A549 (cell line): ENCODE results near the gene WDR20.

ENCODE experiments used
- CEBPB ChIP-seq, 2 experiments: fragments of >200 bp in 1 of 2; sonication (Bioruptor Twin) in 1 of 2; formaldehyde crosslinking in 1 of 2; IDR thresholded peaks; 2 replicates each; pipeline ENCODE4 v1.6.1; 2012 to 2016
- HOXA7 ChIP-seq: fragments of 250-450 bp; sonication (Bioruptor Pico); IDR thresholded peaks from 2 replicates; pipeline ENCODE4 v1.5.0; 2020; ENCODE audit warnings: mild to moderate bottlenecking, moderate library complexity
- NFE2L2 ChIP-seq: fragments of 150-350 bp; conservative IDR thresholded peaks from 2 replicates; pipeline ENCODE4 v1.6.1; 2014; ENCODE audit warnings: low read length
- PHF8 ChIP-seq: fragments of 200-600 bp; sonication (generic); IDR thresholded peaks from 2 replicates; pipeline ENCODE4 v1.6.1; 2016; ENCODE audit warnings: low read depth, mild to moderate bottlenecking, antibody characterized with exemption, moderate library complexity, borderline replicate concordance
- POLR2A ChIP-seq: IDR thresholded peaks from 2 replicates; pipeline ENCODE4 v1.6.1; 2012; ENCODE audit warnings: mild to moderate bottlenecking, low read length
- RAD21 ChIP-seq, 2 experiments: fragments of >200 bp in 1 of 2; sonication (Bioruptor Twin) in 1 of 2; formaldehyde crosslinking in 1 of 2; IDR thresholded peaks in 1 of 2; conservative IDR thresholded peaks in 1 of 2; 2 replicates in 1 of 2; 3 replicates in 1 of 2; pipeline ENCODE4 v1.6.1; 2012 to 2018; ENCODE audit warnings: inconsistent platforms in 1 of 2
- RCOR1 ChIP-seq: fragments of 150-350 bp; IDR thresholded peaks from 2 replicates; pipeline ENCODE4 v1.6.1; 2014; ENCODE audit warnings: antibody characterized with exemption, low read length, low read depth
- SREBF2 ChIP-seq: fragments of 450-650 bp; IDR thresholded peaks from 2 replicates; pipeline ENCODE4 v1.6.1; 2014; ENCODE audit warnings: mild to moderate bottlenecking, moderate library complexity
- TF ChIP-seq, protein P1 (sequence below): fragments of >200 bp; sonication (Bioruptor Twin); formaldehyde crosslinking; IDR thresholded peaks from 3 replicates; pipeline ENCODE4 v1.5.1; 2016
- TF ChIP-seq, protein P2 (sequence below): fragments of 250-450 bp; sonication (Bioruptor Pico); IDR thresholded peaks from 2 replicates; pipeline ENCODE4 v1.5.0; 2021; ENCODE audit warnings: mild to moderate bottlenecking, moderate library complexity, borderline replicate concordance
- TF ChIP-seq, protein P3 (sequence below): fragments of 200-600 bp; sonication (generic); IDR thresholded peaks from 2 replicates; pipeline ENCODE4 v1.6.1; 2016; ENCODE audit warnings: antibody characterized with exemption, mild to moderate bottlenecking, moderate library complexity

DNA sequence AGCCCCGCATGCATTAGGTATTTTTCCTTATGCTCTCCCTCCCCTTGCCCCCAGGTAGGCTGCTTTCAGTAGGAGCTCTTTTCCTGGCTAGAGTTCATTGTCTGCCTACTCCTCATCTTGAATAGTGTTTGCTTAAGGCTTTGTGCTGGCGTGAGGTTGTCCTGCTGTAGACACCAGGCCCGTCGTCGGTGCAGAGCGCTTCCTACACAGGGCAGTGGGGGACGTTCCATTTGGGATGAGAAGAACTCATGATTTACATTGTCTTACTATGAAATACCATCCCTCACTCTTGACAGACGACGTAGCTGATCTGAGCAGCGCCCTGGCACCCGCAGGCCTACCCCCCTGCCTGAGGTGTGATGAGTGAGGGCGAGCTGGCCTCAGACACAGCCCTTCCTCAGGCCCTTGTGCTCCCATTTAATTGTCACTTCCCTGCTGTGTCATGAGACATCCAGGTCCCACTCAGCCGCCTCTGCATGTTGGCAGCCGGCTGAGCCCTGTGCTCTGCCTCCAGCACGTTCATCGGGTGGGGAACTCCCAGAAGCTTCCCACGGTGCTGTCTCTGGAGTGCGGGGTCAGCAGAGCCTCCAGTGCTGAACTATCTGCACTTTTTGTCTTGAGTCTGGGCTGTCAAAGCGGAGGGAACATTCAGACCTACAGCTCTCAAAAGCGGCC is 76.0 kb downstream of the WDR20 start:
- no peak for TF ChIP-seq NFE2L2
- TF ChIP-seq, protein P1, sequence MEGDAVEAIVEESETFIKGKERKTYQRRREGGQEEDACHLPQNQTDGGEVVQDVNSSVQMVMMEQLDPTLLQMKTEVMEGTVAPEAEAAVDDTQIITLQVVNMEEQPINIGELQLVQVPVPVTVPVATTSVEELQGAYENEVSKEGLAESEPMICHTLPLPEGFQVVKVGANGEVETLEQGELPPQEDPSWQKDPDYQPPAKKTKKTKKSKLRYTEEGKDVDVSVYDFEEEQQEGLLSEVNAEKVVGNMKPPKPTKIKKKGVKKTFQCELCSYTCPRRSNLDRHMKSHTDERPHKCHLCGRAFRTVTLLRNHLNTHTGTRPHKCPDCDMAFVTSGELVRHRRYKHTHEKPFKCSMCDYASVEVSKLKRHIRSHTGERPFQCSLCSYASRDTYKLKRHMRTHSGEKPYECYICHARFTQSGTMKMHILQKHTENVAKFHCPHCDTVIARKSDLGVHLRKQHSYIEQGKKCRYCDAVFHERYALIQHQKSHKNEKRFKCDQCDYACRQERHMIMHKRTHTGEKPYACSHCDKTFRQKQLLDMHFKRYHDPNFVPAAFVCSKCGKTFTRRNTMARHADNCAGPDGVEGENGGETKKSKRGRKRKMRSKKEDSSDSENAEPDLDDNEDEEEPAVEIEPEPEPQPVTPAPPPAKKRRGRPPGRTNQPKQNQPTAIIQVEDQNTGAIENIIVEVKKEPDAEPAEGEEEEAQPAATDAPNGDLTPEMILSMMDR = no peak
- TF ChIP-seq, protein P2, sequence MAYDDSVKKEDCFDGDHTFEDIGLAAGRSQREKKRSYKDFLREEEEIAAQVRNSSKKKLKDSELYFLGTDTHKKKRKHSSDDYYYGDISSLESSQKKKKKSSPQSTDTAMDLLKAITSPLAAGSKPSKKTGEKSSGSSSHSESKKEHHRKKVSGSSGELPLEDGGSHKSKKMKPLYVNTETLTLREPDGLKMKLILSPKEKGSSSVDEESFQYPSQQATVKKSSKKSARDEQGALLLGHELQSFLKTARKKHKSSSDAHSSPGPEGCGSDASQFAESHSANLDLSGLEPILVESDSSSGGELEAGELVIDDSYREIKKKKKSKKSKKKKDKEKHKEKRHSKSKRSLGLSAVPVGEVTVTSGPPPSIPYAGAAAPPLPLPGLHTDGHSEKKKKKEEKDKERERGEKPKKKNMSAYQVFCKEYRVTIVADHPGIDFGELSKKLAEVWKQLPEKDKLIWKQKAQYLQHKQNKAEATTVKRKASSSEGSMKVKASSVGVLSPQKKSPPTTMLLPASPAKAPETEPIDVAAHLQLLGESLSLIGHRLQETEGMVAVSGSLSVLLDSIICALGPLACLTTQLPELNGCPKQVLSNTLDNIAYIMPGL = no peak
- TF ChIP-seq PHF8 = no peak
- no peak for TF ChIP-seq CEBPB (IDR thresholded peaks at IDR 0.05)
- TF ChIP-seq SREBF2 = no peak
- no peak for TF ChIP-seq HOXA7 (CRISPR knock-in tag)
- no peak for TF ChIP-seq RCOR1
- TF ChIP-seq, protein P3, sequence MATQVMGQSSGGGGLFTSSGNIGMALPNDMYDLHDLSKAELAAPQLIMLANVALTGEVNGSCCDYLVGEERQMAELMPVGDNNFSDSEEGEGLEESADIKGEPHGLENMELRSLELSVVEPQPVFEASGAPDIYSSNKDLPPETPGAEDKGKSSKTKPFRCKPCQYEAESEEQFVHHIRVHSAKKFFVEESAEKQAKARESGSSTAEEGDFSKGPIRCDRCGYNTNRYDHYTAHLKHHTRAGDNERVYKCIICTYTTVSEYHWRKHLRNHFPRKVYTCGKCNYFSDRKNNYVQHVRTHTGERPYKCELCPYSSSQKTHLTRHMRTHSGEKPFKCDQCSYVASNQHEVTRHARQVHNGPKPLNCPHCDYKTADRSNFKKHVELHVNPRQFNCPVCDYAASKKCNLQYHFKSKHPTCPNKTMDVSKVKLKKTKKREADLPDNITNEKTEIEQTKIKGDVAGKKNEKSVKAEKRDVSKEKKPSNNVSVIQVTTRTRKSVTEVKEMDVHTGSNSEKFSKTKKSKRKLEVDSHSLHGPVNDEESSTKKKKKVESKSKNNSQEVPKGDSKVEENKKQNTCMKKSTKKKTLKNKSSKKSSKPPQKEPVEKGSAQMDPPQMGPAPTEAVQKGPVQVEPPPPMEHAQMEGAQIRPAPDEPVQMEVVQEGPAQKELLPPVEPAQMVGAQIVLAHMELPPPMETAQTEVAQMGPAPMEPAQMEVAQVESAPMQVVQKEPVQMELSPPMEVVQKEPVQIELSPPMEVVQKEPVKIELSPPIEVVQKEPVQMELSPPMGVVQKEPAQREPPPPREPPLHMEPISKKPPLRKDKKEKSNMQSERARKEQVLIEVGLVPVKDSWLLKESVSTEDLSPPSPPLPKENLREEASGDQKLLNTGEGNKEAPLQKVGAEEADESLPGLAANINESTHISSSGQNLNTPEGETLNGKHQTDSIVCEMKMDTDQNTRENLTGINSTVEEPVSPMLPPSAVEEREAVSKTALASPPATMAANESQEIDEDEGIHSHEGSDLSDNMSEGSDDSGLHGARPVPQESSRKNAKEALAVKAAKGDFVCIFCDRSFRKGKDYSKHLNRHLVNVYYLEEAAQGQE = no peak
- TF ChIP-seq POLR2A = no peak
- no peak for TF ChIP-seq RAD21 (conservative IDR thresholded peaks at IDR 0.05 in 1 of 2, IDR thresholded peaks at IDR 0.05 in 1 of 2)
